ENCODE measurements around the gene RCAN1. TPM values are rescaled to one million over a fixed set of nuclear protein-coding genes. Genes with fewer than 3 reads are reported as not detected.

RCAN1 gene
- total and polyA plus RNA-seq, 2 of the 4 experiments (the other 2 are of a cell fraction): 53.5 to 175 TPM

- Histone ChIP-seq H4K91ac (ENCODE audit: insufficient read depth, low read depth, low read length) (no peak overlapping the region), H3K18ac (ENCODE audit: low read depth, low read length) (no peak overlapping the region), H2BK15ac (ENCODE audit: low read depth, low read length) (no peak overlapping the region), H3K36me3 (ENCODE audit: control insufficient read depth, insufficient read depth, low read length) (no peaks in the 10 kb centered on the region), H3K9ac (ENCODE audit: low read depth, low read length) (no peak overlapping the region), H2AK9ac (replicated peaks; ENCODE audit: low read depth, low read length, poor library complexity) (no peak overlapping the region), H3K79me1 (ENCODE audit: low read depth in 1 of 2, low read length in 2 of 2) (no peaks in the 10 kb centered on the region), H2AFZ (replicated peaks; ENCODE audit: low read length, poor library complexity) (no peak overlapping the region), H3K4me1 (ENCODE audit: control insufficient read depth, insufficient read depth, low read length) (no peaks in the 10 kb centered on the region), H3K56ac (ENCODE audit: extremely low read depth, insufficient read depth, low read length) (no peak overlapping the region), H2BK20ac (ENCODE audit: low read depth, low read length) (no peak overlapping the region), H3K9me3 (ENCODE audit: control insufficient read depth, insufficient read depth, low read length) (peaks cover 8% of the 10 kb centered on the region), H3K23ac (ENCODE audit: low read depth, low read length) (no peak overlapping the region), H2BK120ac (ENCODE audit: low read depth, low read length) (no peak overlapping the region), H2AK5ac (ENCODE audit: low read depth, low read length) (no peak overlapping the region), H3K14ac (replicated peaks; ENCODE audit: low read depth, low read length) (no peak overlapping the region), H3K4ac (ENCODE audit: low read depth, low read length) (no peak overlapping the region), H4K8ac (ENCODE audit: low read depth in 2 of 2, low read length in 2 of 2) (no peak overlapping the region), H3K4me2 (ENCODE audit: low read depth, low read length) (no peak overlapping the region), H4K20me1 (ENCODE audit: insufficient read depth, low read length) (no peaks in the 10 kb centered on the region), H3K4me3 (ENCODE audit: insufficient read depth, low read depth, low read length) (no peak overlapping the region), H3K27me3 (ENCODE audit: control insufficient read depth, insufficient read depth, low read length) (peaks cover 9% of the 10 kb centered on the region), H2BK5ac (ENCODE audit: low read depth, low read length, poor library complexity, severe bottlenecking) (no peak overlapping the region), H3K9me1 (ENCODE audit: insufficient read depth, low read length) (no peaks in the 10 kb centered on the region), H3K27ac (ENCODE audit: insufficient read depth, low read length) (no peak overlapping the region), H4K5ac (ENCODE audit: low read depth, low read length) (no peak overlapping the region)
- TF ChIP-seq NFE2L2 (IDR thresholded peaks at IDR 0.05; ENCODE audit: low read depth, low read length) (no peak), BHLHE40 (IDR thresholded peaks at IDR 0.05; ENCODE audit: low read depth, low read length) (no peak), RCOR1 (IDR thresholded peaks at IDR 0.05; ENCODE audit: insufficient replicate concordance, low read length) (no peak), MAZ (IDR thresholded peaks at IDR 0.05; ENCODE audit: borderline replicate concordance, low read depth, low read length) (no peak), USF2 (IDR thresholded peaks at IDR 0.05; ENCODE audit: low read depth, low read length) (no peak)
- in situ Hi-C loops (cut with MboI; ENCODE audit: low sequenced_read_pairs): no loop called here
- no TSS peak for BruUV-seq (replicated peaks)
- intact Hi-C loops (cut with micrococcal nuclease): no loop called here
- ChIA-PET POLR2A (ENCODE audit: unreplicated experiment) (no interaction called here), CTCF (no interaction called here)
- DNase-seq: no peak
- 80% methylated on average over 1 of the region's 4 CpGs; no CpG with 5 or more reads in 1 of the 2 experiments for WGBS, 2 experiments (ENCODE audit: extremely low coverage in 2 of 2, insufficient read length in 1 of 2)
- dilution Hi-C loops (cut with HindIII; ENCODE audit: low sequenced_read_pairs, unreplicated experiment): no loop called here
- ATAC-seq (ENCODE audit: low read depth): no peak
Observed at GRCh38 chr21:34499116-34499515, 115.8 kb downstream of the RCAN1 start.

Measured in IMR-90 (cell line).